Measurements from ENCODE around the gene COX20. TPM values are rescaled to one million over a fixed set of nuclear protein-coding genes. Genes with fewer than 3 reads are reported as not detected.
A peak's percentile ranks its signal among the peaks of the same experiment; 100 is the strongest.

COX20 gene
- total and polyA plus RNA-seq, 2 of the 13 experiments (the other 11 are each of a cell fraction or from before 2014, with no cell fraction given): 34.4 to 95.8 TPM

DNA sequence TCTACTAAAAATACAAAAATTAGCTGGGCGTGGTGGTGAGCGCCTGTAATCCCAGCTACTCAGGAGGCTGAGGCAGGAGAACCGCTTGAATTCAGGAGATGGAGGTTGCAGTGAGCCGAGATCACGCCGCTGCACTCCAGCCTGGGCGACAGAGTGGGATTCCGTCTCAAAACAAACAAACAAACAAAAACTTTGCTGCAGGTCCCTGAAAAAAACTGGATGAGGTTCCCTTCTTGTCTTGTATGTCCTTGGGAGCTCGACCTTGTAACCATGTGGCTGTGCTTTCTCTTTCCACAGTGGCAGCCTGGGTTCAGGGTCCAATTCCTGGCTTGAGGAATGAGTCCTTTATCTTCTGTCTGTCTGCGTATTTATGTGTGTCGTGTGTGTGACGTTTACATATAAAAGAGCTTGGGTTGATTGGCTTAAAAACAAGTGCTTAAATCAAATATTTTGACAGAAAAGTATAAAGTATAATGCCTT lies 18.0 kb upstream of the COX20 start (continued):
- TF ChIP-seq, protein P1, sequence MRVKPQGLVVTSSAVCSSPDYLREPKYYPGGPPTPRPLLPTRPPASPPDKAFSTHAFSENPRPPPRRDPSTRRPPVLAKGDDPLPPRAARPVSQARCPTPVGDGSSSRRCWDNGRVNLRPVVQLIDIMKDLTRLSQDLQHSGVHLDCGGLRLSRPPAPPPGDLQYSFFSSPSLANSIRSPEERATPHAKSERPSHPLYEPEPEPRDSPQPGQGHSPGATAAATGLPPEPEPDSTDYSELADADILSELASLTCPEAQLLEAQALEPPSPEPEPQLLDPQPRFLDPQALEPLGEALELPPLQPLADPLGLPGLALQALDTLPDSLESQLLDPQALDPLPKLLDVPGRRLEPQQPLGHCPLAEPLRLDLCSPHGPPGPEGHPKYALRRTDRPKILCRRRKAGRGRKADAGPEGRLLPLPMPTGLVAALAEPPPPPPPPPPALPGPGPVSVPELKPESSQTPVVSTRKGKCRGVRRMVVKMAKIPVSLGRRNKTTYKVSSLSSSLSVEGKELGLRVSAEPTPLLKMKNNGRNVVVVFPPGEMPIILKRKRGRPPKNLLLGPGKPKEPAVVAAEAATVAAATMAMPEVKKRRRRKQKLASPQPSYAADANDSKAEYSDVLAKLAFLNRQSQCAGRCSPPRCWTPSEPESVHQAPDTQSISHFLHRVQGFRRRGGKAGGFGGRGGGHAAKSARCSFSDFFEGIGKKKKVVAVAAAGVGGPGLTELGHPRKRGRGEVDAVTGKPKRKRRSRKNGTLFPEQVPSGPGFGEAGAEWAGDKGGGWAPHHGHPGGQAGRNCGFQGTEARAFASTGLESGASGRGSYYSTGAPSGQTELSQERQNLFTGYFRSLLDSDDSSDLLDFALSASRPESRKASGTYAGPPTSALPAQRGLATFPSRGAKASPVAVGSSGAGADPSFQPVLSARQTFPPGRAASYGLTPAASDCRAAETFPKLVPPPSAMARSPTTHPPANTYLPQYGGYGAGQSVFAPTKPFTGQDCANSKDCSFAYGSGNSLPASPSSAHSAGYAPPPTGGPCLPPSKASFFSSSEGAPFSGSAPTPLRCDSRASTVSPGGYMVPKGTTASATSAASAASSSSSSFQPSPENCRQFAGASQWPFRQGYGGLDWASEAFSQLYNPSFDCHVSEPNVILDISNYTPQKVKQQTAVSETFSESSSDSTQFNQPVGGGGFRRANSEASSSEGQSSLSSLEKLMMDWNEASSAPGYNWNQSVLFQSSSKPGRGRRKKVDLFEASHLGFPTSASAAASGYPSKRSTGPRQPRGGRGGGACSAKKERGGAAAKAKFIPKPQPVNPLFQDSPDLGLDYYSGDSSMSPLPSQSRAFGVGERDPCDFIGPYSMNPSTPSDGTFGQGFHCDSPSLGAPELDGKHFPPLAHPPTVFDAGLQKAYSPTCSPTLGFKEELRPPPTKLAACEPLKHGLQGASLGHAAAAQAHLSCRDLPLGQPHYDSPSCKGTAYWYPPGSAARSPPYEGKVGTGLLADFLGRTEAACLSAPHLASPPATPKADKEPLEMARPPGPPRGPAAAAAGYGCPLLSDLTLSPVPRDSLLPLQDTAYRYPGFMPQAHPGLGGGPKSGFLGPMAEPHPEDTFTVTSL (CRISPR knock-in tag; IDR thresholded peaks at IDR 0.05; ENCODE audit: borderline replicate concordance): 0 out of 2 replicates have a peak, but pooled peaks have one; percentile 30
- TF ChIP-seq ASH2L (IDR thresholded peaks at IDR 0.05; ENCODE audit: insufficient read length, low read depth, low read length): peak; percentile 70
- peak; percentile 41; the same call in 1 of the 2 replicates for TF ChIP-seq ZNF292 (CRISPR knock-in tag; IDR thresholded peaks at IDR 0.05; ENCODE audit: borderline replicate concordance, low read depth)
- TF ChIP-seq HDAC1 (CRISPR knock-in tag; IDR thresholded peaks at IDR 0.05): peak; percentile 53; the same call in 1 of the 2 replicates
- no peak for TF ChIP-seq PHF20 (CRISPR knock-in tag; IDR thresholded peaks at IDR 0.05)
- TF ChIP-seq, protein P2, sequence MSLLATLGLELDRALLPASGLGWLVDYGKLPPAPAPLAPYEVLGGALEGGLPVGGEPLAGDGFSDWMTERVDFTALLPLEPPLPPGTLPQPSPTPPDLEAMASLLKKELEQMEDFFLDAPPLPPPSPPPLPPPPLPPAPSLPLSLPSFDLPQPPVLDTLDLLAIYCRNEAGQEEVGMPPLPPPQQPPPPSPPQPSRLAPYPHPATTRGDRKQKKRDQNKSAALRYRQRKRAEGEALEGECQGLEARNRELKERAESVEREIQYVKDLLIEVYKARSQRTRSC (CRISPR knock-in tag; IDR thresholded peaks at IDR 0.05; ENCODE audit: low read depth): no peak
- 0 out of 2 replicates have a peak, but pooled peaks have one; percentile 23 for TF ChIP-seq ATF7-NPFF (CRISPR knock-in tag; IDR thresholded peaks at IDR 0.05; ENCODE audit: low read depth)
- TF ChIP-seq ZNF761 (CRISPR knock-in tag; conservative IDR thresholded peaks at IDR 0.05): no peak
- peak; percentile 78; the same call in 1 of the 2 replicates for TF ChIP-seq ATF1 (CRISPR knock-in tag; IDR thresholded peaks at IDR 0.05)
- TF ChIP-seq, protein P3, sequence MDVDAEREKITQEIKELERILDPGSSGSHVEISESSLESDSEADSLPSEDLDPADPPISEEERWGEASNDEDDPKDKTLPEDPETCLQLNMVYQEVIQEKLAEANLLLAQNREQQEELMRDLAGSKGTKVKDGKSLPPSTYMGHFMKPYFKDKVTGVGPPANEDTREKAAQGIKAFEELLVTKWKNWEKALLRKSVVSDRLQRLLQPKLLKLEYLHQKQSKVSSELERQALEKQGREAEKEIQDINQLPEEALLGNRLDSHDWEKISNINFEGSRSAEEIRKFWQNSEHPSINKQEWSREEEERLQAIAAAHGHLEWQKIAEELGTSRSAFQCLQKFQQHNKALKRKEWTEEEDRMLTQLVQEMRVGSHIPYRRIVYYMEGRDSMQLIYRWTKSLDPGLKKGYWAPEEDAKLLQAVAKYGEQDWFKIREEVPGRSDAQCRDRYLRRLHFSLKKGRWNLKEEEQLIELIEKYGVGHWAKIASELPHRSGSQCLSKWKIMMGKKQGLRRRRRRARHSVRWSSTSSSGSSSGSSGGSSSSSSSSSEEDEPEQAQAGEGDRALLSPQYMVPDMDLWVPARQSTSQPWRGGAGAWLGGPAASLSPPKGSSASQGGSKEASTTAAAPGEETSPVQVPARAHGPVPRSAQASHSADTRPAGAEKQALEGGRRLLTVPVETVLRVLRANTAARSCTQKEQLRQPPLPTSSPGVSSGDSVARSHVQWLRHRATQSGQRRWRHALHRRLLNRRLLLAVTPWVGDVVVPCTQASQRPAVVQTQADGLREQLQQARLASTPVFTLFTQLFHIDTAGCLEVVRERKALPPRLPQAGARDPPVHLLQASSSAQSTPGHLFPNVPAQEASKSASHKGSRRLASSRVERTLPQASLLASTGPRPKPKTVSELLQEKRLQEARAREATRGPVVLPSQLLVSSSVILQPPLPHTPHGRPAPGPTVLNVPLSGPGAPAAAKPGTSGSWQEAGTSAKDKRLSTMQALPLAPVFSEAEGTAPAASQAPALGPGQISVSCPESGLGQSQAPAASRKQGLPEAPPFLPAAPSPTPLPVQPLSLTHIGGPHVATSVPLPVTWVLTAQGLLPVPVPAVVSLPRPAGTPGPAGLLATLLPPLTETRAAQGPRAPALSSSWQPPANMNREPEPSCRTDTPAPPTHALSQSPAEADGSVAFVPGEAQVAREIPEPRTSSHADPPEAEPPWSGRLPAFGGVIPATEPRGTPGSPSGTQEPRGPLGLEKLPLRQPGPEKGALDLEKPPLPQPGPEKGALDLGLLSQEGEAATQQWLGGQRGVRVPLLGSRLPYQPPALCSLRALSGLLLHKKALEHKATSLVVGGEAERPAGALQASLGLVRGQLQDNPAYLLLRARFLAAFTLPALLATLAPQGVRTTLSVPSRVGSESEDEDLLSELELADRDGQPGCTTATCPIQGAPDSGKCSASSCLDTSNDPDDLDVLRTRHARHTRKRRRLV (CRISPR knock-in tag; IDR thresholded peaks at IDR 0.05): no peak
- TF ChIP-seq, protein P4, sequence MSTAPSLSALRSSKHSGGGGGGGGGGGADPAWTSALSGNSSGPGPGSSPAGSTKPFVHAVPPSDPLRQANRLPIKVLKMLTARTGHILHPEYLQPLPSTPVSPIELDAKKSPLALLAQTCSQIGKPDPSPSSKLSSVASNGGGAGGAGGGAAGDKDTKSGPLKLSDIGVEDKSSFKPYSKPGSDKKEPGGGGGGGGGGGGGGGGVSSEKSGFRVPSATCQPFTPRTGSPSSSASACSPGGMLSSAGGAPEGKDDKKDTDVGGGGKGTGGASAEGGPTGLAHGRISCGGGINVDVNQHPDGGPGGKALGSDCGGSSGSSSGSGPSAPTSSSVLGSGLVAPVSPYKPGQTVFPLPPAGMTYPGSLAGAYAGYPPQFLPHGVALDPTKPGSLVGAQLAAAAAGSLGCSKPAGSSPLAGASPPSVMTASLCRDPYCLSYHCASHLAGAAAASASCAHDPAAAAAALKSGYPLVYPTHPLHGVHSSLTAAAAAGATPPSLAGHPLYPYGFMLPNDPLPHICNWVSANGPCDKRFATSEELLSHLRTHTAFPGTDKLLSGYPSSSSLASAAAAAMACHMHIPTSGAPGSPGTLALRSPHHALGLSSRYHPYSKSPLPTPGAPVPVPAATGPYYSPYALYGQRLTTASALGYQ (CRISPR knock-in tag; IDR thresholded peaks at IDR 0.05): no peak; the same call in 1 of the 2 replicates
- no peak for TF ChIP-seq TP53 (CRISPR knock-in tag; conservative IDR thresholded peaks at IDR 0.05)
- peak; percentile 66 for TF ChIP-seq CREM (IDR thresholded peaks at IDR 0.05)
- no peak for TF ChIP-seq CREM (CRISPR knock-in tag; IDR thresholded peaks at IDR 0.05)
- 0 out of 2 replicates have a peak, but pooled peaks have one; percentile 14 for TF ChIP-seq HMG20B (CRISPR knock-in tag; conservative IDR thresholded peaks at IDR 0.05)
- TF ChIP-seq NFKBIZ (CRISPR knock-in tag; IDR thresholded peaks at IDR 0.05): no peak
- TF ChIP-seq ZNF570 (CRISPR knock-in tag; IDR thresholded peaks at IDR 0.05; ENCODE audit: borderline replicate concordance): no peak

Data from HepG2 (cell line).